HepG2 (cell line): ENCODE results near the gene PNO1. TPM values are rescaled to one million over a fixed set of nuclear protein-coding genes. Genes with fewer than 3 reads are reported as not detected.
A peak's percentile ranks its signal among the peaks of the same experiment; 100 is the strongest.

ENCODE experiments used
- ATAC-seq: fragments of 200-7000 bp; cut with Tn5 transposase; 3 replicates; pipeline ENCODE4 v1.9.1; 2020; ENCODE audit warnings: mild to moderate bottlenecking, moderate library complexity
- BruUV-seq: library from RNA; stranded (reverse); fragments of 400-500 nt; replicated peaks from 2 replicates; lab custom pipeline; 2021; lab: Mats Ljungman, UMichigan
- CTCF ChIA-PET: fragments of 300-600 bp; formaldehyde crosslinking; extraction: SDS; loops from one replicate; lab custom pipeline; 2021; ENCODE audit warnings: low total read pairs, inconsistent platforms, low intra/inter-chr PET ratio; lab: Yijun Ruan, JAX
- POLR2A ChIA-PET: fragments of 350-600 bp; sonication (Branson Sonifier 250); formaldehyde crosslinking; loops from one replicate; lab custom pipeline; 2020; ENCODE audit warnings: antibody characterized with exemption, inconsistent platforms; lab: Yijun Ruan, JAX
- DNase-seq: peaks from one replicate; pipeline ENCODE4 v3.0.0-alpha.2; 2015; ENCODE audit warnings: low spot score
- FAIRE-seq: peaks from 3 replicates; lab custom pipeline; 2011; peaks lifted over from hg19 to GRCh38; lab: Jason Lieb, UNC
- H2AFZ ChIP-seq: one replicate; pipeline ENCODE4 v1.6.1; 2011; ENCODE audit warnings: low read length, inconsistent platforms
- H3K27ac ChIP-seq: fragments of 300-600 bp; 3 replicates; pipeline ENCODE4 v1.8.0; 2011; ENCODE audit warnings: mixed run types, mild to moderate bottlenecking, mixed read lengths, low read length, inconsistent platforms; ENCODE audit not compliant: insufficient read depth; ENCODE audit errors: extremely low read length
- H3K27me3 ChIP-seq, 2 experiments: fragments of 200-600 bp in 1 of 2; 2 replicates in 1 of 2; 3 replicates in 1 of 2; pipeline versions ENCODE4 v1.6.0 to v1.8.0; 2011; ENCODE audit warnings: low read length in 2 of 2, mild to moderate bottlenecking in 2 of 2, moderate library complexity in 2 of 2, inconsistent platforms in 1 of 2; ENCODE audit not compliant: insufficient read depth in 2 of 2, control insufficient read depth in 1 of 2
- H3K36me3 ChIP-seq, 2 experiments: fragments of 200-600 bp in 1 of 2; replicated peaks in 1 of 2; 2 replicates in 1 of 2; 3 replicates in 1 of 2; pipeline versions ENCODE4 v1.5.1 to v1.8.0; 2011; ENCODE audit warnings: low read length in 2 of 2, inconsistent platforms in 1 of 2; ENCODE audit not compliant: insufficient read depth in 2 of 2, control insufficient read depth in 1 of 2
- H3K4me1 ChIP-seq: 2 replicates; pipeline ENCODE4 v1.5.1; 2012; ENCODE audit warnings: low read length, inconsistent platforms; ENCODE audit not compliant: insufficient read depth
- H3K4me2 ChIP-seq: 2 replicates; pipeline ENCODE4 v1.6.0; 2011; ENCODE audit warnings: low read depth, low read length, inconsistent platforms
- H3K4me3 ChIP-seq, 3 experiments: fragments of 200-600 bp in 1 of 3; sonication (generic), shearing (Covaris generic) in 1 of 3; replicated peaks in 1 of 3; 2 replicates each; pipeline ENCODE4 v1.5.1; 2011 to 2016; ENCODE audit warnings: low read length in 3 of 3, inconsistent platforms in 2 of 3, low read depth in 2 of 3, mild to moderate bottlenecking in 2 of 3, control low read depth in 1 of 3, mixed read lengths in 1 of 3; ENCODE audit not compliant: insufficient read depth in 1 of 3
- H3K79me2 ChIP-seq: one replicate; pipeline ENCODE4 v1.6.1; 2011; ENCODE audit warnings: low read length, inconsistent platforms; ENCODE audit not compliant: insufficient read depth
- H3K9ac ChIP-seq: 2 replicates; pipeline ENCODE4 v1.6.0; 2011; ENCODE audit warnings: mild to moderate bottlenecking, low read depth, low read length, inconsistent platforms; ENCODE audit not compliant: insufficient read depth
- H3K9me3 ChIP-seq: 2 replicates; pipeline ENCODE4 v1.5.1; 2012; ENCODE audit warnings: mild to moderate bottlenecking, low read length
- H4K20me1 ChIP-seq: 2 replicates; pipeline ENCODE4 v1.6.0; 2011; ENCODE audit warnings: inconsistent platforms, mild to moderate bottlenecking, low read length, moderate library complexity; ENCODE audit not compliant: insufficient read depth
- CTCF ChIP-seq: sonication (generic); formaldehyde crosslinking; IDR thresholded peaks from 2 replicates; pipeline ENCODE4 v1.5.0; 2020; ENCODE audit warnings: mild to moderate bottlenecking, missing genetic modification reagents, moderate library complexity
- FOSL2 ChIP-seq: sonication (generic); formaldehyde crosslinking; IDR thresholded peaks from 2 replicates; pipeline ENCODE4 v1.4.0; 2020; ENCODE audit warnings: missing genetic modification reagents
- ISX ChIP-seq: sonication (generic); formaldehyde crosslinking; conservative IDR thresholded peaks from 2 replicates; pipeline ENCODE4 v1.5.0; 2020; ENCODE audit warnings: missing genetic modification reagents
- MAFG ChIP-seq: sonication (generic); formaldehyde crosslinking; IDR thresholded peaks from 2 replicates; pipeline ENCODE4 v1.5.1; 2020; ENCODE audit warnings: mild to moderate bottlenecking, missing genetic modification reagents
- MEIS2 ChIP-seq: sonication (generic); formaldehyde crosslinking; IDR thresholded peaks from 2 replicates; pipeline ENCODE4 v1.9.0; 2021; ENCODE audit warnings: mild to moderate bottlenecking, missing genetic modification reagents
- MXD4 ChIP-seq: IDR thresholded peaks from 2 replicates; pipeline ENCODE4 v1.6.1; 2016; ENCODE audit warnings: mild to moderate bottlenecking, missing biosample characterization, missing genetic modification reagents
- THAP7 ChIP-seq: sonication (generic); formaldehyde crosslinking; IDR thresholded peaks from 2 replicates; pipeline ENCODE4 v1.8.1; 2023; ENCODE audit warnings: mild to moderate bottlenecking, missing genetic modification reagents
- TSC22D2 ChIP-seq: sonication (generic); formaldehyde crosslinking; IDR thresholded peaks from 2 replicates; pipeline ENCODE4 v1.5.1; 2020; ENCODE audit warnings: missing genetic modification reagents, mild to moderate bottlenecking, borderline replicate concordance
- YY1 ChIP-seq: IDR thresholded peaks from 2 replicates; pipeline ENCODE4 v1.6.1; 2011; ENCODE audit warnings: low read length, low read depth, moderate library complexity, mild to moderate bottlenecking; ENCODE audit not compliant: insufficient read depth, insufficient replicate concordance
- ZFX ChIP-seq: sonication (generic); formaldehyde crosslinking; IDR thresholded peaks from 2 replicates; pipeline ENCODE4 v1.4.0; 2020; ENCODE audit warnings: mild to moderate bottlenecking, low read depth, missing genetic modification reagents, moderate library complexity
- ZNF160 ChIP-seq: sonication (generic); formaldehyde crosslinking; IDR thresholded peaks from 2 replicates; pipeline ENCODE4 v1.8.0; 2022; ENCODE audit warnings: mild to moderate bottlenecking, inconsistent platforms, missing genetic modification reagents
- ZNF263 ChIP-seq: sonication (generic); formaldehyde crosslinking; IDR thresholded peaks from 2 replicates; pipeline ENCODE4 v1.4.0; 2020; ENCODE audit warnings: missing genetic modification reagents
- ZNF329 ChIP-seq: sonication (generic); formaldehyde crosslinking; IDR thresholded peaks from 2 replicates; pipeline ENCODE4 v1.9.0; 2021; ENCODE audit warnings: low read depth, mild to moderate bottlenecking, missing genetic modification reagents
- ZNF331 ChIP-seq: sonication (generic); formaldehyde crosslinking; IDR thresholded peaks from 2 replicates; pipeline ENCODE4 v1.4.0; 2020; ENCODE audit warnings: missing genetic modification reagents
- ZNF337 ChIP-seq: sonication (generic); formaldehyde crosslinking; IDR thresholded peaks from 2 replicates; pipeline ENCODE4 v1.5.1; 2020; ENCODE audit warnings: missing genetic modification reagents, low read depth, mild to moderate bottlenecking, borderline replicate concordance
- ZNF552 ChIP-seq: sonication (generic); formaldehyde crosslinking; IDR thresholded peaks from 2 replicates; pipeline ENCODE4 v1.9.0; 2022; ENCODE audit warnings: missing genetic modification reagents, mild to moderate bottlenecking, borderline replicate concordance
- ZNF589 ChIP-seq: sonication (generic); formaldehyde crosslinking; conservative IDR thresholded peaks from 2 replicates; pipeline ENCODE4 v1.8.0; 2022; ENCODE audit warnings: mild to moderate bottlenecking, moderate library complexity, missing genetic modification reagents
- ZNF598 ChIP-seq: sonication (generic); formaldehyde crosslinking; IDR thresholded peaks from 2 replicates; pipeline ENCODE4 v1.5.1; 2020; ENCODE audit warnings: mild to moderate bottlenecking, missing genetic modification reagents, borderline replicate concordance
- ZNF770 ChIP-seq: sonication (generic); formaldehyde crosslinking; IDR thresholded peaks from 2 replicates; pipeline ENCODE4 v1.5.0; 2020; ENCODE audit warnings: mild to moderate bottlenecking, missing genetic modification reagents
- ZSCAN22 ChIP-seq: sonication (generic); formaldehyde crosslinking; IDR thresholded peaks from 2 replicates; pipeline ENCODE4 v1.4.0; 2020; ENCODE audit warnings: mild to moderate bottlenecking, missing genetic modification reagents
- WGBS: methylation state at CpG from one replicate; pipeline ENCODE4 v1.1.6; 2017; ENCODE audit warnings: low lambda C conversion rate; 5-methylcytosine and 5-hydroxymethylcytosine counted together
- in situ Hi-C: cut with HindIII; loops from 2 replicates; pipeline ENCODE4 v1.10.0; 2017; ENCODE audit warnings: low pct_unique_long_range_greater_than_20kb; ENCODE audit not compliant: extremely low pct_ligation_motif_present
- intact Hi-C: fragments of 100-400 bp; cut with micrococcal nuclease; formaldehyde crosslinking; loops from one replicate; pipeline ENCODE4 v1.10.0; 2022; ENCODE audit not compliant: unreplicated experiment
- polyA plus RNA-seq, 8 experiments: library from polyadenylated mRNA; depleted of rRNA in 3 of 8; stranded (reverse) in 7 of 8; unstranded in 1 of 8; fragments of >200 nt; fragmentation: Illumina TruSeq in 4 of 8; extraction: Trizol in 4 of 8; gene quantifications; 2 replicates each; pipeline versions ENCODE4 v1.2.1 to v1.2.3, GENCODE V29; 2011 to 2016; ENCODE audit warnings: low read depth in 4 of 8, missing spikeins in 1 of 8, mixed read lengths in 1 of 8; ENCODE audit not compliant: insufficient read depth in 1 of 8
- total RNA-seq, 5 experiments: library from RNA; depleted of rRNA; stranded (reverse); fragments of >200 nt; fragmentation: Illumina TruSeq; extraction: Trizol; gene quantifications; 2 replicates each; pipeline ENCODE4 v1.2.3, GENCODE V29; 2016; ENCODE audit warnings: low read depth in 1 of 5

The PNO1 gene
- total and polyA plus RNA-seq, 2 of the 13 experiments (the other 11 are each of a cell fraction or from before 2014, with no cell fraction given): 12.8 to 48.5 TPM

GRCh38 chr2:68158134-68158447 is 403 bp downstream of the PNO1 start:
- BruUV-seq: TSS peak; percentile 76
- CTCF ChIA-PET: no interaction called here
- FAIRE-seq: no peak
- TF ChIP-seq CTCF (CRISPR knock-in tag) (no peak), ZNF263 (CRISPR knock-in tag) (0 out of 2 replicates have a peak, but pooled peaks have one; percentile 10), ZNF552 (peak; percentile 77; the same call in 1 of the 2 replicates), ZNF770 (CRISPR knock-in tag) (peak; percentile 6; the same call in 1 of the 2 replicates), FOSL2 (CRISPR knock-in tag) (0 out of 2 replicates have a peak, but pooled peaks have one; percentile 1), ZNF329 (CRISPR knock-in tag) (0 out of 2 replicates have a peak, but pooled peaks have one; percentile 5), MAFG (CRISPR knock-in tag) (0 out of 2 replicates have a peak, but pooled peaks have one; percentile 8), ZFX (CRISPR knock-in tag) (peak; percentile 8; the same call in 1 of the 2 replicates), YY1 (no peak), ISX (0 out of 2 replicates have a peak, but pooled peaks have one; percentile 15), TSC22D2 (no peak), MEIS2 (CRISPR knock-in tag) (0 out of 2 replicates have a peak, but pooled peaks have one; percentile 1), ZNF589 (CRISPR knock-in tag) (0 out of 2 replicates have a peak, but pooled peaks have one; percentile 13), THAP7 (0 out of 2 replicates have a peak, but pooled peaks have one; percentile 10), ZNF598 (0 out of 2 replicates have a peak, but pooled peaks have one; percentile 6), ZSCAN22 (CRISPR knock-in tag) (0 out of 2 replicates have a peak, but pooled peaks have one; percentile 7), MXD4 (CRISPR knock-in tag) (no peak), ZNF331 (CRISPR knock-in tag) (no peak), ZNF160 (CRISPR knock-in tag) (0 out of 2 replicates have a peak, but pooled peaks have one; percentile 5), ZNF337 (CRISPR knock-in tag) (peak; percentile 19; the same call in 1 of the 2 replicates)

More at GRCh38 chr2:68158134-68158447, 403 bp downstream of the PNO1 start:
- ATAC-seq (no peak), DNase-seq (no peak)
- Histone ChIP-seq H3K4me3 (peak overlapping the region; percentile 82 to 91 (median 82)), H2AFZ (peak overlapping the region; percentile 28), H3K79me2 (peaks cover 39% of the 10 kb centered on the region), H3K9me3 (no peaks in the 10 kb centered on the region), H3K4me1 (peaks cover 17% of the 10 kb centered on the region; the same call in 1 of the 2 replicates), H3K36me3 (peaks cover 12 to 29% of the 10 kb centered on the region in 2 experiments), H3K27me3 (no peaks in the 10 kb centered on the region; a peak in 1 of 5 replicates), H3K4me2 (peak overlapping the region; percentile 72), H3K27ac (peak overlapping the region; percentile 90), H4K20me1 (no peaks in the 10 kb centered on the region), H3K9ac (peak overlapping the region; percentile 91)
- POLR2A ChIA-PET: interaction anchor here (1.0 to 2.1 kb wide), 6 partner anchors 10 to 95 kb away, joined by 3 to 26 read pairs (median 9); partner anchors contain the start of genes C1D and PPP3R1
- intact Hi-C loops: loop anchor here (5.0 kb wide), 1 partner anchor 39 kb away; no protein-coding TSS in a partner anchor
- 0% methylated on average over 7 of the region's 7 CpGs for WGBS
- in situ Hi-C loops: no loop called here
